GM12872 (cell line): Measurements from ENCODE around the gene FBXL19.

ENCODE experiments used
- CTCF ChIP-seq: IDR thresholded peaks from 3 replicates; pipeline ENCODE4 v1.5.1; 2011; ENCODE audit warnings: low read depth, mild to moderate bottlenecking, low read length, moderate library complexity; ENCODE audit not compliant: insufficient read depth

The FBXL19 gene

GRCh38 chr16:30882429-30883310 lies 40.7 kb upstream of the FBXL19 start:
- no peak for TF ChIP-seq CTCF

GRCh38 chr16:30884760-30885159 lies 38.6 kb upstream of the FBXL19 start:
- TF ChIP-seq CTCF = no peak

- no peak for TF ChIP-seq CTCF
Measured at GRCh38 chr16:30885196-30885595, 38.2 kb upstream of the FBXL19 start.

- TF ChIP-seq CTCF = no peak
Measured at GRCh38 chr16:30886145-30886544, 37.2 kb upstream of the FBXL19 start.

GRCh38 chr16:30887927-30888326 lies 35.4 kb upstream of the FBXL19 start:
- no peak for TF ChIP-seq CTCF

GRCh38 chr16:30888856-30889499 lies 34.4 kb upstream of the FBXL19 start:
- TF ChIP-seq CTCF = no peak

GRCh38 chr16:30889721-30890120 lies 33.7 kb upstream of the FBXL19 start:
- TF ChIP-seq CTCF = no peak
